Spinal cord (tissue), 10 donors: ENCODE data around the gene LRRN4CL. TPM values are rescaled to one million over a fixed set of nuclear protein-coding genes. Genes with fewer than 3 reads are reported as not detected.

ENCODE experiments used
- DNase-seq, 6 donors: peaks; one replicate each; pipeline versions ENCODE4 v3.0.0 to v3.0.0-alpha.2; 2013 to 2015; ENCODE audit warnings: low spot score in 6 of 6, low read depth in 4 of 6
- H3K27ac ChIP-seq: one replicate; pipeline ENCODE4 v1.5.1; 2013; ENCODE audit warnings: low read depth, low read length, control low read depth
- H3K27me3 ChIP-seq: one replicate; pipeline ENCODE4 v1.6.1; 2013; ENCODE audit warnings: low read length; ENCODE audit not compliant: control insufficient read depth, insufficient read depth
- H3K36me3 ChIP-seq: one replicate; pipeline ENCODE4 v1.6.1; 2013; ENCODE audit warnings: low read length; ENCODE audit not compliant: control insufficient read depth, insufficient read depth
- H3K4me1 ChIP-seq: one replicate; pipeline ENCODE4 v1.6.1; 2013; ENCODE audit warnings: low read length; ENCODE audit not compliant: control insufficient read depth, insufficient read depth
- H3K4me3 ChIP-seq: one replicate; pipeline ENCODE4 v1.5.1; 2013; ENCODE audit warnings: low read depth, low read length, control low read depth
- H3K9me3 ChIP-seq: one replicate; pipeline ENCODE4 v1.6.1; 2013; ENCODE audit warnings: low read length; ENCODE audit not compliant: control insufficient read depth, insufficient read depth
- WGBS: methylation state at CpG from one replicate; pipeline ENCODE4 v1.1.5; 2013; ENCODE audit warnings: missing lambda C conversion rate; ENCODE audit not compliant: insufficient coverage; 5-methylcytosine and 5-hydroxymethylcytosine counted together
- polyA plus RNA-seq, 2 donors: library from polyadenylated mRNA; unstranded; fragments of 120-200 nt; gene quantifications; one replicate each; pipeline ENCODE4 v1.2.1, GENCODE V29; 2013; ENCODE audit not compliant: insufficient read length in 2 of 2
- total RNA-seq, 2 donors: library from RNA; depleted of rRNA in 1 of 2; stranded (reverse); fragments of 120-200 nt in 1 of 2; fragments of >200 nt in 1 of 2; gene quantifications; one replicate each; pipeline versions ENCODE4 v1.2.3 to v1.2.4, GENCODE V29; 2013 to 2014
- donor health status: healthy.

Gene LRRN4CL
- total and polyA plus RNA-seq, 4 donors, result 0.40 to 15.0 (median 3.2) TPM

GRCh38 chr11:62712861-62713260 lies 23.5 kb upstream of the LRRN4CL start:
- H3K9me3 ChIP-seq, result no peaks in the 10 kb centered on the region
- no peak overlapping the region for H3K27ac ChIP-seq
- H3K27me3 ChIP-seq, result no peaks in the 10 kb centered on the region
- H3K36me3 ChIP-seq, result peaks cover 54% of the 10 kb centered on the region
- peaks cover 23% of the 10 kb centered on the region for H3K4me1 ChIP-seq
- 92% methylated on average over 2 of the region's 3 CpGs for WGBS
- no peak overlapping the region for H3K4me3 ChIP-seq
- no peak for DNase-seq

DNA sequence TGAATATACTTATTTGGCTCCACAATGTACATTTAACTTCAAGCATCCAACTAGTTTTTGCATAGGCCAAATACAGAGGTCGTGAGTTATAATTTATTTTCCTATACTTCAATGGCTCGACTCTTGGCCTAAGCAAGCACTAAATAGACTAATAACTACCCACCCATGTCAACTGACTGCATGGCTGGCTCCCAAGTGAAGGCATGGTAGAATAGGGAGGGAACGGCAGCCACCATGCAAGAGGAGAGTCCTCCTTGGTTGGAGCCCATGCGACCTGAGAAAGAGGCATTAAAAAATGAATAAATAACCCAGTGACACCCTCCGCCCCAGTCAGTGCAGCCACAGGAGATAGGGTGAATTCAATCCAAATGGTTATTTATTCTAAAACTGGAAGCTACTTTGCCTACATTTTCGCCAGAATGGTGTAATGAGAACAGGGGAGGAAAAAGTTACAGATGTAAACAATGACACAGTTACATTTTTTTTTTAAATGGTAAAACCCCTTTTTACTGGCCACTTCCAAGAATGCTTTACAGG lies 23.0 kb upstream of the LRRN4CL start:
- Histone ChIP-seq H3K9me3 (no peaks in the 10 kb centered on the region), H3K4me3 (no peak overlapping the region), H3K27me3 (no peaks in the 10 kb centered on the region), H3K4me1 (peaks cover 28% of the 10 kb centered on the region), H3K27ac (no peak overlapping the region), H3K36me3 (peaks cover 48% of the 10 kb centered on the region)
- no peak for DNase-seq
- 100% methylated on average over 2 of the region's 6 CpGs for WGBS

GRCh38 chr11:62710001-62710345 lies 20.6 kb upstream of the LRRN4CL start:
- H3K36me3 ChIP-seq, result peaks cover 38% of the 10 kb centered on the region
- H3K27me3 ChIP-seq, result no peaks in the 10 kb centered on the region
- H3K4me1 ChIP-seq, result peaks cover 46% of the 10 kb centered on the region
- DNase-seq, result no peak
- 81% methylated on average over 5 of the region's 7 CpGs for WGBS
- H3K27ac ChIP-seq, result peak overlapping the region; percentile 98
- H3K9me3 ChIP-seq, result no peaks in the 10 kb centered on the region
- peak overlapping the region; percentile 83 for H3K4me3 ChIP-seq

DNA sequence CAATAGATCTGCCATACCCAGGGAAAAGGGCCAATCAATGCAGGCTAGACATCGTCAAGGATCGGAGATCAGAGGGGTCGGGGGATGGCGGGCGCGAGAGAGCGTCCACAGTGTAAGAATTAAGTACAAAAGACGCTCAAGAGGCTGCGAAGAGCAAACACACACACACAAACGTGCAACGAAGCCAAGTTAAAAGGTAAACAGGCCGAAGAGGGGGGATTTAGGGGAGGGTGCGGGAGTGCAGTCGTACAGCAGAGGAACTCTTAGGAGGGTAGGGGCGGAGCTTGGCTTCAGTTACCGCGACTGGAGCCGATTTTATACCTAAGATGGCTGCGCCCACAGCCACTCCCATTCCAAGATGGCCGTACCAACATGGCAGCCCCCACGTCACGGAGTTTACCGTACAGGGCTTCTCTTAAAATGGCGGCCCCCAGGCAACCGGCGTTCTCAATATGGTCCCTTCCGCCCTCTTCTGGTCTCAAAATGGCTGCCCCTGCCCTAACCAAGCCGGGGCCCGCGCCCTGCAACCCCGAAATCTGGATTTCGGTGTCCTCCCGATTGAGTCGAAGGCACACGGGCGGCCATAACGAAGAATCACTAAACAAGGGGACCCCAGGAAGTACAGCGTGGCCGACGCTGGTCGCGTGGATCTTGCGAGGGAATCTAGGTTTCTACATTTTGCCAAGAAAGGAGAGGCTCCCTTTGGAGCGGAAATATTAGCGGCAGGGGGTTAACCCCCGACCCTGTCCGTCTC lies 20.1 kb upstream of the LRRN4CL start:
- Histone ChIP-seq H3K36me3 (peaks cover 37% of the 10 kb centered on the region), H3K4me3 (peak overlapping the region; percentile 83), H3K9me3 (no peaks in the 10 kb centered on the region), H3K4me1 (peaks cover 47% of the 10 kb centered on the region), H3K27me3 (no peaks in the 10 kb centered on the region), H3K27ac (peak overlapping the region; percentile 98)
- peak; percentile 90 to 100 (median 99) for DNase-seq
- 2% methylated on average over 43 of the region's 47 CpGs for WGBS

GRCh38 chr11:62708793-62709192 lies 19.5 kb upstream of the LRRN4CL start:
- Histone ChIP-seq H3K27ac (peak overlapping the region; percentile 98), H3K36me3 (peaks cover 36% of the 10 kb centered on the region), H3K27me3 (no peaks in the 10 kb centered on the region), H3K4me1 (peaks cover 47% of the 10 kb centered on the region), H3K4me3 (peak overlapping the region; percentile 83), H3K9me3 (no peaks in the 10 kb centered on the region)
- WGBS, result 3% methylated on average over 6 of the region's 7 CpGs
- no peak for DNase-seq

DNA sequence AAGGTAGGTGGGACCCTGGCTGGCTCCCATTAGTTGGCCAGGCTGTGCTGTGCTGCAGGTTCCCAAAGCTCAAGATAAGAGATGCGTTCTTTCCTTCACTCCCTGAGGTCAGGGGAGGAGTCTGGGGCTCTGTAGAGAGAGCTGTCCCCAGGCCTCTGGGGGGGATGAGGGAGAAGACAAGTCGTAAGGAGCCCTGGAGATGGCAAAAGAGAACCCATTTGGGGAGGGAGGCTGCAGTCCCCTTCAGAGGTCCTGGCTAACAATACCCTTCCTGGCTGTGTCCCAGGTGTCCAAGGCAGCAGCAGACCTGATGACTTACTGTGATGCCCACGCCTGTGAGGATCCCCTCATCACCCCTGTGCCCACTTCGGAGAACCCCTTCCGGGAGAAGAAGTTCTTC lies 19.1 kb upstream of the LRRN4CL start:
- Histone ChIP-seq H3K27ac (peak overlapping the region; percentile 98), H3K4me3 (peak overlapping the region; percentile 83), H3K36me3 (peaks cover 37% of the 10 kb centered on the region), H3K4me1 (peaks cover 47% of the 10 kb centered on the region), H3K9me3 (no peaks in the 10 kb centered on the region), H3K27me3 (no peaks in the 10 kb centered on the region)
- peak in 1 of 6 donors; percentile 26 for DNase-seq
- WGBS, result 52% methylated on average over 4 of the region's 5 CpGs

DNA sequence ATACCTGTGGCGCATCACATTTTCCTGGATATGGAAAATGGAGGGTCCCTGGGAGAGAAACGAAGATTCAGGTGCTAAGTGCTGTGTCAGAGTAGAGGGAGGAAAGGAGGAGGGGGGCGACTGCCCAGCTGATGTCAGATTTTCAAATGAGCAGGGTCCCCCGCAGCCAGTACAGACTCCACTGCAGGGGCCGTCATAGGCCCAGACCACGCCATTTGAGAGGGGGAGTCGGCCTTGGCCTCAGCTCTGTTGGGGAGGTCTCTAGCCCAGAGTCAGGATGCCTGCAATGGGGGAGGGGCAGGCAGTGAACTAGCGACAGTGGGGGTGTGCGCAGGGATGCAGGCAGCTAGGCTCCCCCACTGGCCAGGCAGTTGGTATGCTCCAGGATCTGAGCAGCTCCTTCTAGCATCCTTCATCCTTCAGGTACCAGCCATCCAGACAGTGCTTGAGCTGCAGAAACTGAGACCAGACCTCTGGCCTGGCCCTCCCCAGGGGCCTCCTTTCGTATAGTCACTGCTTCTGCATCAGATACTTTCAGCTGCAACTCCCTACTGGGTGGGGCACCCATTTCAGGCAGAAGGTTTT lies 18.0 kb upstream of the LRRN4CL start, which contains the start of the genes BSCL2 and GNG3:
BSCL2 (minus strand) TSS at position 148 of the 585 bp plus-strand sequence. CDS start 229 bp downstream, outside the sequence.
GNG3 (plus strand) TSS at position 400 of the 585 bp plus-strand sequence. CDS start 620 bp downstream, outside the sequence.
- no peaks in the 10 kb centered on the region for H3K27me3 ChIP-seq
- peak within 1 kb of the TSS; percentile 83 for H3K4me3 ChIP-seq
- H3K36me3 ChIP-seq, result peaks cover 47% of the 10 kb centered on the region
- peak within 1 kb of the TSS; percentile 98 for H3K27ac ChIP-seq
- 27% methylated on average over 8 of the region's 10 CpGs for WGBS
- H3K4me1 ChIP-seq, result peaks cover 47% of the 10 kb centered on the region
- no peaks in the 10 kb centered on the region for H3K9me3 ChIP-seq
- peak; percentile 77 to 100 (median 94) for DNase-seq

- H3K27me3 ChIP-seq, result no peaks in the 10 kb centered on the region
- H3K4me3 ChIP-seq, result peak overlapping the region; percentile 83
- no peaks in the 10 kb centered on the region for H3K9me3 ChIP-seq
- DNase-seq, result no peak
- peak overlapping the region; percentile 98 for H3K27ac ChIP-seq
- 16% methylated on average over 5 of the region's 8 CpGs for WGBS
- peaks cover 48% of the 10 kb centered on the region for H3K36me3 ChIP-seq
- peaks cover 47% of the 10 kb centered on the region for H3K4me1 ChIP-seq
Observed at GRCh38 chr11:62706850-62707247, 17.5 kb upstream of the LRRN4CL start.

GRCh38 chr11:62705880-62706849 lies 16.8 kb upstream of the LRRN4CL start:
- no peaks in the 10 kb centered on the region for H3K27me3 ChIP-seq
- no peaks in the 10 kb centered on the region for H3K9me3 ChIP-seq
- peaks cover 47% of the 10 kb centered on the region for H3K4me1 ChIP-seq
- peaks cover 46% of the 10 kb centered on the region for H3K36me3 ChIP-seq
- H3K27ac ChIP-seq, result peak overlapping the region; percentile 98
- peak overlapping the region; percentile 83 for H3K4me3 ChIP-seq
- under 1% methylated on average over 73 of the region's 73 CpGs for WGBS
- peak in 5 of 6 donors; percentile 90 to 98 (median 95) for DNase-seq
